ENCODE results near the gene FARP2. TPM values are rescaled to one million over a fixed set of nuclear protein-coding genes. Genes with fewer than 3 reads are reported as not detected.
"Not testable (repeated sequence)": the region's sequence is repeated elsewhere in the genome, so short reads cannot be mapped to it uniquely, and the experiment has no call there.

FARP2 gene
- polyA plus RNA-seq, 1 donor: 30.5 TPM

DNA sequence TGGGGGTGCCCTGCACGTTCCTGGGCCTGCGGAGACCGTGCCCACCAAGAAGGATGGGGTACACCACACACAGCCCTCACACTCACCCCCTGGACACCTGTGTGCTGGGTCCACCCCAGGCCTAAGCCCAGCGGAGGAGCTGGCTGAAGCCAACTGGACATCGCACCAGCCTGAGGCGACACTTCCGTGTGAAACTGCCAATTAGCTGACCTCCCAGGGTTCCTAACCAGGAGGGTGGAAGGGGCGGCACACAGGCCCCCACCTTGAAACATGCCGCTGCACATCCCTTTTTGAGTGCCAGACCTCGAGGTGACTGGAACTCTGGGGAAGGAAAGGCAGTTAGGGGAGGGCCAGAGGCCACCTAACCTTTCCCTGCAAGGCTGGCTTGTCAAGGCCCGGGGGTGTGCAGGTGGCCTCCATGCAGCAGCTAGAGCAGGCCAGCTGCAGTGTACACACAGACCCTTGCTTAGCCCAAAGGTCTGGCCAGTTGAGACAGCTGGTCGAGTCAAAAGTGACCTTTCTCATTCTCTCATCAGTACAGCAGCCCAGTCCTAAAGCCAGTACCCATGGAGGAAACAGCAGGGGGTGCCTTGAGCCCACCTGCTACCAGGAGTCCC lies 147.8 kb downstream of the FARP2 start:
- DNase-seq (ENCODE audit: low read depth): no peak

GRCh38 chr2:241505086-241505780 lies 149.1 kb downstream of the FARP2 start:
- no peak for DNase-seq (ENCODE audit: low read depth)

DNA sequence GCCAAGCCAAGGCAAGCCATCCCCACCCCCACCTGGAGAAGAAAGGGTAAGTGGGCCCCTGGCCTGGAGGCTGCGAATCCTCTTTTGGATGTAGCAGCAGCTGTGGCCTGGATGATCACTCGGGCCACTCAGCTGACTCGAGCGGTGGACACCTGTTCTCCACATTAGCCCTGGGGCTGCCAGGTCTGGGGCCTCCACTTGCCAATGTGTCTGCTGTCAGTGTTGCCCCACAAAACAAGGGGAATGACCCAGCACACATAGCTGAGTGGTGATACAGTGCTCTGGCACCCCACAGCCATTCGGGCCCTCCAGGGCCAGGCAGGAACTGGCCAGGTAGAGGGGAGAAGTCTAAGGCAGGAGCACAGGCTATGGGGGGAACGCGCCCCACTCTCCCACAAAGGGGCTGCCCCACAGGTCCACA lies 149.7 kb downstream of the FARP2 start:
- DNase-seq (ENCODE audit: low read depth): no peak

GRCh38 chr2:241506317-241506716 lies 150.2 kb downstream of the FARP2 start:
- not testable (repeated sequence) for DNase-seq (ENCODE audit: low read depth)

GRCh38 chr2:241506793-241507429 lies 150.8 kb downstream of the FARP2 start:
- no peak for DNase-seq (ENCODE audit: low read depth)

- no peak for DNase-seq (ENCODE audit: low read depth)
Observed at GRCh38 chr2:241507430-241508239, 151.6 kb downstream of the FARP2 start.

GRCh38 chr2:241508240-241509154 lies 152.4 kb downstream of the FARP2 start, which contains the start of gene STK25:
STK25 (minus strand) TSS chr2:241508584; CDS start chr2:241508035, 549 bp downstream.
- peak; percentile 90 for DNase-seq (ENCODE audit: low read depth)

- DNase-seq (ENCODE audit: low read depth): no peak
Observed at GRCh38 chr2:241509155-241509784, 153.2 kb downstream of the FARP2 start.

DNA sequence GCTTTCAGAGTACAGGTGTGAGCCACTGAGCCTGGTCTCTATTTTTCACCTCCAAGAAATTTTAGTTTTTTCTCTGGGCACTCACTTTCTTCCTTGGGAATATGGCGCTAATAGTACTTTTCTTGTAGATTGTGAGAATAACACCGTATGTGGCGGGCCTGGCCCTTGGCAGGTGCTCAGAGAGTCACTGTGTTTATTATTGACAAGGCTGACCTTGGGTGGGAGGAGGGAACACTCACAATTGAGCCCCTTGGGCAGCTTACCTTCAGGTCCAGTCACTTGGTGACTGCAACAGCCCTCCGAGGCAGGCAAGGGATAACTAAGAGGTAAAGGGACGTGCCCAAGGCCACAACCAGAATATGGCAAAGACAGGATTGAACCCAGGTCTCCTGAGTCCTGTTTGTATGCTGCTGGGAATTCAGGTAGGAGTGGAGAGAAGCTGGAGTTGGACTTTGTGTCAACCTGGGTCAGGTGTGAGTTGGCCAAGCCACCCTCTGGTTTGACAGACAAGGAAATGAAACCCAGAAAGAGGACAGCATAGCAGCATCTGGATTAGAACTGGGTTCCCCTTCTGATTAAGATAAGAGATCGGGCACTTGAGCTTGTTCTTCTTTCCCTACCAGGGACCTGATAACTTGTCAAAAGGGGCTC lies 155.1 kb downstream of the FARP2 start:
- no peak for DNase-seq (ENCODE audit: low read depth)

GRCh38 chr2:241514553-241514952 lies 158.5 kb downstream of the FARP2 start:
- no peak for DNase-seq (ENCODE audit: low read depth)

DNA sequence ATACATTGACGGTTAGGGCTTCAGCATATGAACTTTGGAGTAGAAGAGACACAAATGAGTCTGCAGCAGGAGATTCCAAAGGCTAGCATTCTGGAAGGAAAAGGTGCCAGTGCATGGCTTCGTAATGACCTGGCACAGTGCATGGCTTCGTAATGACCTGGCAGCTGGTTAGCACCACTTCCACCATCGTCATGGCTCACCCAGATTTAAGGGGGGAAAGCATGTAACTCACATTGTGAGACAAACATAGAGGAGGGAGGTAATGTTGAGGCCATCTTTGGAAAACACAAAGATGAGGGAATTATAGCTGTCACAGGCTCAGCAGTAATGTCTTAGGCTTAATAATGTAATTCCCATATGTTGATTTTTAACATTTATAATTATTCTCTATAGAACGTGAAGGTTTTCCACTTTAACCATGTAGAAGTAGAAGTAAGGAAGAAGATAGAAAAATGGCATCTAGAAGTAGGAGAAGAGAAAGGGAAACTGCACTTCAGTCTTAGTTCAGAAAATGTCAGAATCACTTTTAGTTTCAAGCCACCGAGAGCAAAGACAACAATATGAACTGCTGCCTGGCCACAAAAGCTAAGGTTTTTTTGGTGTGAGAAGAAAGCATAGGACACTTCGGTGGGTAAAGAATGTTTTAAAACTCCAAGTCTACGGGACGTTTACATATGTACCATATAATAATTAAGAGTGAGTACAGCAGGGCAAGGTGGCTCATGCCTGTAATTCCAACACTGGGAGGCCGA lies 159.1 kb downstream of the FARP2 start:
- DNase-seq (ENCODE audit: low read depth): no peak

DNA sequence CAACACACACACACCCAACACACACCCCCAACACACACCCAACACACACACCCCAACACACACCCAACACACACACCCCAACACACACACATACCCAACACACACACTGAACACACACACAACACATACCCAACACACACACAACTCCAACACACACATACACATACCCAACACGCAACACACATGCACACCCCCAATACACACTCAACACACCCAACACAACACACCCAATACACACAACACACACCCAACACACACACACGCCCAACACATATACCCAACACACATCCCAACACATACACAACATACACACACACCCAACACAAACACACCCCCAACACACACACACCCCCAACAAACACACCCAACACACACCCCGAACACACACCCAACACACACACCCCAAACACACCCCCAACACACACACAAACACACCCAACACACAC lies 160.5 kb downstream of the FARP2 start:
- no peak for DNase-seq (ENCODE audit: low read depth)

GRCh38 chr2:241517297-241517696 lies 161.2 kb downstream of the FARP2 start:
- no peak for DNase-seq (ENCODE audit: low read depth)

GRCh38 chr2:241519669-241520068 lies 163.6 kb downstream of the FARP2 start:
- no peak for DNase-seq (ENCODE audit: low read depth)

GRCh38 chr2:241522477-241522876 lies 166.4 kb downstream of the FARP2 start:
- no peak for DNase-seq (ENCODE audit: low read depth)

DNA sequence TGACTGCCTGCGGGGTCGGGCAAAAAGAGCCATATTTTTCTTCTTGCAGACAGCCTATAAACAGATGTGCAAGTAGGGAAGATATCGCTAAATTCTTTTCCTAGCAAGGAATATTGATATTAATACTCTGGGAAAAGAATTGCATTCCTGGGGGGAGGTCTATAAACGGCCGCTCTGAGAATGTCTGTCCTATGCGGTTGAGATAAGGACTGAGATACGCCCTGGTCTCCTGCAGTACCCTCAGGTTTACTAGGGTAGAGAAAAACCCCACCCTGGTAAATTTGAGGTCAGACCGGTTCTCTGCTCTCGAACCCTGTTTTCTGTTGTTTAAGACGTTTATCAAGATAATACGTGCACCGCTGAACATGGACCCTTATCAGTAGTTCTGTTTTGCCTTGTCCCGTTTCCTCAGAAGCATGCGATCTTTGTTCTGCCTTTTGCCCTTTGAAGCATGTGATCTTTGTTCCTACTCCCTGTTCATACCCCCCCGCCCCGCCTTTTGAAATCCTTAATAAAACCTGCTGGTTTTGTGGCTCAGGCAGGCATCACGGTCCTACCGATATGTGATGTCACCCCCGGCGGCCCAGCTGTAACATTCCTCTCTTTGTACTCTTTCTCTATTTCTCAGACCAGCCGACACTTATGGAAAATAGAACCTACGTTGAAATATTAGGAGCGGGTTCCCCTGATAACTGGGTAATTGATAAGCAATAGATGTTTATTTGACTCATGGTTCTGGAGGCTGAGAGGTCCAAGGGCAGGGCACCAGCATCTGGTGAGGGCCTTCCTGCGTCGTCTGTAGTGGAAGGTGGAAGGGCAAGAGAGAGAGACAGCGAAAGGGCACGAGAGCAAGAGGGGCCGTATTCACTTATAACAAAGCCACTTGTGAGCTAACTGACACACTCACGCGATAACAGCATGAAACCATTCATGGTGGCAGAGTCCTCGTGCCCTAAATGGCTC lies 170.0 kb downstream of the FARP2 start:
- DNase-seq (ENCODE audit: low read depth): not testable (repeated sequence)

GRCh38 chr2:241530571-241530970 lies 174.5 kb downstream of the FARP2 start:
- no peak for DNase-seq (ENCODE audit: low read depth)

DNA sequence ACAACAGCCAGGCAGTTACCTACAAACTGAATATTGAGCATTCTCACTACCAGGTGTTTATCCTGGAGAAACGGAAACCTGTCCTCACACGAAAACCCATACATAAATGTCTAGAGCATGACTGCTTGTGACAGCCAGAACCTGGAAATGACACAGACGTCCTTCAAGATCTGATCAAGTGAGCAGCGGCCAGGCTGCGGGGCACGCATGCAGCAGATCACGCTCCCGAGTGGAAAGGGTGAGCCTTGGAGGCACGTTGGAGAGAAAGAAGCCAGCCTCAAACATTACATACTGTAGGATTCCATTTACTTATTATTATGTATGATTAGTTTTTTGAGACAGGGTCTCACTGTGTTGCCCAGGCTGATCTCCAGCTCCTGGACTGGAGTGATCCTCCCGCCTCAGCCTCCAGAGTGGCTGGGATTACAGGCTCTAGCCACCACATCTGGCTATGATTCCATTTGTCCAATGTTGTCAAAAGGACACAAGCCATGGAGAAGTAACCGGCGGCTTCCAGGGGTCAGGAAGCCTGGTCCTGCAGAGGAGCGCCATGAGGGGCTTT lies 175.2 kb downstream of the FARP2 start:
- DNase-seq (ENCODE audit: low read depth): no peak

All from forelimb muscle (tissue), 1 donor.